ENCODE results near the gene WNT1. TPM values are rescaled to one million over a fixed set of nuclear protein-coding genes. Genes with fewer than 3 reads are reported as not detected.

WNT1 gene
- total and polyA plus RNA-seq, 9 of the 15 experiments (the other 6 are each of a cell fraction or from before 2014, with no cell fraction given): not detected

GRCh38 chr12:48957141-48958048 is 20.7 kb upstream of the WNT1 start, which contains the start of gene ARF3 (continued):
- TF ChIP-seq ZHX1 (conservative IDR thresholded peaks at IDR 0.05; ENCODE audit: low read length): peak; percentile 100
- TF ChIP-seq ASH1L (IDR thresholded peaks at IDR 0.05; ENCODE audit: borderline replicate concordance, low read depth, partially characterized antibody): peak; percentile 59
- TF ChIP-seq NBN (IDR thresholded peaks at IDR 0.05; ENCODE audit: low read depth): no peak
- TF ChIP-seq NEUROD1 (IDR thresholded peaks at IDR 0.05; ENCODE audit: borderline replicate concordance, low read depth, low read length, partially characterized antibody): peak; percentile 96
- TF ChIP-seq ZNF436 (CRISPR knock-in tag; IDR thresholded peaks at IDR 0.05): no peak
- peak; percentile 67 to 90 for TF ChIP-seq MAZ (CRISPR knock-in tag; conservative IDR thresholded peaks at IDR 0.05 in 1 of 2, IDR thresholded peaks at IDR 0.05 in 1 of 2)
- TF ChIP-seq NR4A1 (CRISPR knock-in tag; IDR thresholded peaks at IDR 0.05): no peak
- TF ChIP-seq NR4A1 (tag; IDR thresholded peaks at IDR 0.05): no peak
- TF ChIP-seq ZBTB33 (CRISPR knock-in tag; IDR thresholded peaks at IDR 0.05): no peak
- no peak for TF ChIP-seq HNRNPUL1 (IDR thresholded peaks at IDR 0.05; ENCODE audit: low read length)
- no peak for TF ChIP-seq PHF21A (IDR thresholded peaks at IDR 0.05; ENCODE audit: borderline replicate concordance, low read depth)
- peak; percentile 70; the same call in 1 of the 2 replicates for TF ChIP-seq ZEB2 (IDR thresholded peaks at IDR 0.05)
- TF ChIP-seq BCL6 (CRISPR knock-in tag; IDR thresholded peaks at IDR 0.05): no peak
- no peak for TF ChIP-seq ZNF143 (CRISPR knock-in tag; IDR thresholded peaks at IDR 0.05)
- peak; percentile 92 for TF ChIP-seq VEZF1 (CRISPR knock-in tag; IDR thresholded peaks at IDR 0.05)
- TF ChIP-seq HMBOX1 (IDR thresholded peaks at IDR 0.05): peak; percentile 82

Measured in K562 (cell line).